Measurements from ENCODE around the gene ZNF2.

DNA sequence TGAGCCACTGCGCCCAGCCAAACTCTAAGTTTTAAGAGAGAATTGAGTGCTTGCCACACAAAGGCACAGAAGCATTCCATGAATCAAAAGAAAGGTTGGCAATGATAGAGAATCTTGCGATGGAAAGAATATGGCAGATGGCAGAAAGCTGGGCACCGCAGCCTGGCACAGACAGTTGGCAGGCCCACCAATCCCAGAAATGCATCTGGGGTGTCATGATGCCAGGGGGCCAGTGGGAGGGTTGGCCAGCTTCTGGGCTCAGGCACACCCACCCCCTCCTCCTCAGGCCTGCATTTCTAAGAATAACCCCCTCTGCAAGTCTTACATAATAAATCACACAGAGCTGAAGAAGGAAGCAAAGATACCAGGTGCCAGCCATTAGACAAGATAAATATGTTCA, 19.6 kb downstream of the ZNF2 start:
- TF ChIP-seq POLR2A (IDR thresholded peaks at IDR 0.05): no peak
- TF ChIP-seq, protein P1, sequence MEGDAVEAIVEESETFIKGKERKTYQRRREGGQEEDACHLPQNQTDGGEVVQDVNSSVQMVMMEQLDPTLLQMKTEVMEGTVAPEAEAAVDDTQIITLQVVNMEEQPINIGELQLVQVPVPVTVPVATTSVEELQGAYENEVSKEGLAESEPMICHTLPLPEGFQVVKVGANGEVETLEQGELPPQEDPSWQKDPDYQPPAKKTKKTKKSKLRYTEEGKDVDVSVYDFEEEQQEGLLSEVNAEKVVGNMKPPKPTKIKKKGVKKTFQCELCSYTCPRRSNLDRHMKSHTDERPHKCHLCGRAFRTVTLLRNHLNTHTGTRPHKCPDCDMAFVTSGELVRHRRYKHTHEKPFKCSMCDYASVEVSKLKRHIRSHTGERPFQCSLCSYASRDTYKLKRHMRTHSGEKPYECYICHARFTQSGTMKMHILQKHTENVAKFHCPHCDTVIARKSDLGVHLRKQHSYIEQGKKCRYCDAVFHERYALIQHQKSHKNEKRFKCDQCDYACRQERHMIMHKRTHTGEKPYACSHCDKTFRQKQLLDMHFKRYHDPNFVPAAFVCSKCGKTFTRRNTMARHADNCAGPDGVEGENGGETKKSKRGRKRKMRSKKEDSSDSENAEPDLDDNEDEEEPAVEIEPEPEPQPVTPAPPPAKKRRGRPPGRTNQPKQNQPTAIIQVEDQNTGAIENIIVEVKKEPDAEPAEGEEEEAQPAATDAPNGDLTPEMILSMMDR (IDR thresholded peaks at IDR 0.05): no peak

Data from testis (tissue), 2 donors.